HCT116 (cell line): ENCODE results near the gene ATP6V0A1. TPM values are rescaled to one million over a fixed set of nuclear protein-coding genes. Genes with fewer than 3 reads are reported as not detected.

Experiments used
- ATAC-seq: fragments of 200-7000 bp; cut with Tn5 transposase; 2 replicates; pipeline ENCODE4 v1.9.1; 2020; ENCODE audit warnings: mild to moderate bottlenecking, moderate library complexity
- BruUV-seq: library from RNA; stranded (reverse); fragments of 400-500 nt; replicated peaks from 2 replicates; lab custom pipeline; 2021; lab: Mats Ljungman, UMichigan
- CTCF ChIA-PET: fragments of 300-600 bp; sonication (Branson Sonifier 250); formaldehyde crosslinking; loops from one replicate; lab custom pipeline; 2021; ENCODE audit warnings: antibody characterized with exemption; lab: Charles Lee
- POLR2A ChIA-PET: fragments of 300-600, 350-600 bp; sonication (Branson Sonifier 250); formaldehyde crosslinking; loops from one replicate; lab custom pipeline; 2021; ENCODE audit warnings: antibody characterized with exemption; lab: Charles Lee
- RAD21 ChIA-PET, 2 experiments: fragments of 300-600 bp; sonication (Branson Sonifier 250); formaldehyde crosslinking; loops; one replicate each; lab custom pipeline; 2023; ENCODE audit warnings: low total read pairs in 2 of 2; ENCODE audit not compliant: uncharacterized antibody in 2 of 2, unreplicated experiment in 2 of 2, low non-redundant PET in 1 of 2; lab: Charles Lee
- DNase-seq: peaks from one replicate; pipeline ENCODE4 v3.0.0-alpha.2; 2010; ENCODE audit warnings: low read depth, low spot score
- H2AFZ ChIP-seq: fragments of 200-600 bp; shearing (Covaris generic), sonication (generic); 2 replicates; pipeline ENCODE4 v1.6.1; 2017; ENCODE audit warnings: low read depth, mixed run types, mixed read lengths, antibody characterized with exemption, low read length; ENCODE audit not compliant: poor library complexity, severe bottlenecking
- H3K27ac ChIP-seq: 2 replicates; pipeline ENCODE4 v1.5.1; 2012; ENCODE audit warnings: low read depth, low read length
- H3K27me3 ChIP-seq: fragments of 200-600 bp; sonication (generic); 2 replicates; pipeline ENCODE4 v1.6.1; 2016; ENCODE audit warnings: mixed run types, low read length, mixed read lengths; ENCODE audit not compliant: insufficient read depth
- H3K36me3 ChIP-seq, 2 experiments: fragments of 200-500 bp in 1 of 2; fragments of 200-600 bp in 1 of 2; sonication (Bioruptor generic) in 1 of 2; sonication (generic) in 1 of 2; 2 replicates each; pipeline versions ENCODE4 v1.5.1 to v1.6.1; 2014 to 2016; ENCODE audit warnings: low read length in 2 of 2, inconsistent platforms in 1 of 2, mixed read lengths in 1 of 2, mixed run types in 1 of 2; ENCODE audit not compliant: insufficient read depth in 2 of 2, control insufficient read depth in 1 of 2
- H3K4me1 ChIP-seq, 2 experiments: fragments of 200-600 bp in 1 of 2; sonication (generic) in 1 of 2; 2 replicates each; pipeline versions ENCODE4 v1.5.1 to v1.6.1; 2012 to 2017; ENCODE audit warnings: low read length in 2 of 2, inconsistent platforms in 1 of 2, mild to moderate bottlenecking in 1 of 2, mixed read lengths in 1 of 2, mixed run types in 1 of 2, moderate library complexity in 1 of 2; ENCODE audit not compliant: insufficient read depth in 2 of 2, control insufficient read depth in 1 of 2
- H3K4me2 ChIP-seq: fragments of 200-600 bp; sonication (generic); 2 replicates; pipeline ENCODE4 v1.6.1; 2017; ENCODE audit warnings: mixed run types, low read length, mixed read lengths
- H3K4me3 ChIP-seq, 2 experiments: fragments of 200-600 bp in 1 of 2; sonication (generic) in 1 of 2; replicated peaks in 1 of 2; 2 replicates each; pipeline ENCODE4 v1.5.1; 2011 to 2016; ENCODE audit warnings: low read length in 2 of 2, control low read depth in 1 of 2, low read depth in 1 of 2, mild to moderate bottlenecking in 1 of 2, mixed read lengths in 1 of 2, mixed run types in 1 of 2
- H3K79me2 ChIP-seq: fragments of 200-600 bp; sonication (generic); 2 replicates; pipeline ENCODE4 v1.6.1; 2017; ENCODE audit warnings: mild to moderate bottlenecking, mixed run types, low read length, moderate library complexity, mixed read lengths; ENCODE audit not compliant: insufficient read depth
- H3K9ac ChIP-seq: fragments of 200-600 bp; sonication (generic); 2 replicates; pipeline ENCODE4 v1.6.1; 2016; ENCODE audit warnings: low read length, mixed read lengths
- H3K9me2 ChIP-seq: fragments of 200-600 bp; sonication (generic), shearing (Covaris generic); 2 replicates; pipeline ENCODE4 v1.6.1; 2017; ENCODE audit warnings: mixed run types, mild to moderate bottlenecking, moderate library complexity; ENCODE audit not compliant: insufficient read depth
- H3K9me3 ChIP-seq, 2 experiments: fragments of 200-500 bp in 1 of 2; fragments of 200-600 bp in 1 of 2; sonication (Bioruptor generic) in 1 of 2; sonication (generic) in 1 of 2; 2 replicates each; pipeline ENCODE4 v1.6.1; 2014 to 2017; ENCODE audit warnings: low read length in 2 of 2, mixed read lengths in 2 of 2, inconsistent platforms in 1 of 2, low read depth in 1 of 2, mild to moderate bottlenecking in 1 of 2, mixed run types in 1 of 2, moderate library complexity in 1 of 2; ENCODE audit not compliant: control insufficient read depth in 1 of 2, insufficient read depth in 1 of 2
- H4K20me1 ChIP-seq: fragments of 200-600 bp; sonication (generic), shearing (Covaris generic); 2 replicates; pipeline ENCODE4 v1.6.1; 2017; ENCODE audit warnings: mixed run types, mild to moderate bottlenecking, moderate library complexity; ENCODE audit not compliant: insufficient read depth
- ATF3 ChIP-seq: IDR thresholded peaks from 2 replicates; pipeline ENCODE4 v1.6.1; 2012
- CBX3 ChIP-seq: IDR thresholded peaks from 2 replicates; pipeline ENCODE4 v1.6.1; 2012; ENCODE audit warnings: low read depth
- CEBPB ChIP-seq: IDR thresholded peaks from 2 replicates; pipeline ENCODE4 v1.6.1; 2012; ENCODE audit warnings: low read depth
- CTCF ChIP-seq, 3 experiments: fragments of 200-600 bp in 1 of 3; sonication (generic) in 1 of 3; IDR thresholded peaks in 2 of 3; conservative IDR thresholded peaks in 1 of 3; 2 replicates each; pipeline ENCODE4 v1.5.1; 2012 to 2017; ENCODE audit warnings: low read depth in 2 of 3, low read length in 2 of 3, antibody characterized with exemption in 1 of 3, borderline replicate concordance in 1 of 3, control low read depth in 1 of 3, mild to moderate bottlenecking in 1 of 3, mixed read lengths in 1 of 3, mixed run types in 1 of 3, moderate library complexity in 1 of 3; ENCODE audit not compliant: insufficient read depth in 1 of 3
- EGR1 ChIP-seq: IDR thresholded peaks from 2 replicates; pipeline ENCODE4 v1.6.1; 2012; ENCODE audit warnings: low read depth
- ELF1 ChIP-seq: IDR thresholded peaks from 2 replicates; pipeline ENCODE4 v1.6.1; 2012; ENCODE audit warnings: low read depth, borderline replicate concordance
- EZH2 ChIP-seq: fragments of 200-600 bp; sonication (generic); IDR thresholded peaks from 2 replicates; pipeline ENCODE4 v1.6.1; 2017; ENCODE audit warnings: antibody characterized with exemption, mixed run types
- EZH2phosphoT487 ChIP-seq: fragments of 200-600 bp; IDR thresholded peaks from 2 replicates; pipeline ENCODE4 v1.6.1; 2018; ENCODE audit warnings: antibody characterized with exemption, borderline replicate concordance
- FOSL1 ChIP-seq: IDR thresholded peaks from 2 replicates; pipeline ENCODE4 v1.6.1; 2012; ENCODE audit warnings: low read depth
- JUND ChIP-seq: IDR thresholded peaks from 2 replicates; pipeline ENCODE4 v1.6.1; 2012
- MAX ChIP-seq: IDR thresholded peaks from 2 replicates; pipeline ENCODE4 v1.6.1; 2012
- POLR2A ChIP-seq: IDR thresholded peaks from 2 replicates; pipeline ENCODE4 v1.7.0; 2011; ENCODE audit warnings: borderline replicate concordance; ENCODE audit not compliant: insufficient read depth, insufficient read length; ENCODE audit errors: extremely low read depth
- POLR2AphosphoS5 ChIP-seq: IDR thresholded peaks from 2 replicates; pipeline ENCODE4 v1.6.1; 2011; ENCODE audit warnings: mild to moderate bottlenecking, low read depth, low read length, moderate library complexity
- RAD21 ChIP-seq: IDR thresholded peaks from 2 replicates; pipeline ENCODE4 v1.6.1; 2012; ENCODE audit warnings: low read depth, mild to moderate bottlenecking
- REST ChIP-seq: IDR thresholded peaks from 2 replicates; pipeline ENCODE4 v1.6.1; 2012; ENCODE audit warnings: low read depth
- SIN3A ChIP-seq: IDR thresholded peaks from 2 replicates; pipeline ENCODE4 v1.6.1; 2012; ENCODE audit warnings: low read depth
- SP1 ChIP-seq: IDR thresholded peaks from 2 replicates; pipeline ENCODE4 v1.6.1; 2012; ENCODE audit warnings: low read depth
- ZBTB33 ChIP-seq: IDR thresholded peaks from 2 replicates; pipeline ENCODE4 v1.6.1; 2011; ENCODE audit warnings: mild to moderate bottlenecking, low read length, moderate library complexity; ENCODE audit not compliant: insufficient replicate concordance; ENCODE audit errors: extremely low read depth
- intact Hi-C: fragments of 100-400 bp; cut with micrococcal nuclease; formaldehyde crosslinking; loops from 2 replicates; pipeline ENCODE4 v1.10.0; 2022
- total RNA-seq: library from RNA; stranded (reverse); gene quantifications from one replicate; pipeline ENCODE4 v1.2.1, GENCODE V29; 2021; ENCODE audit not compliant: unreplicated experiment

ATP6V0A1 gene
- total RNA-seq, 1 experiment from 2014 or later: 65.2 TPM

- peak within 1 kb of the TSS; percentile 99 for H3K27ac ChIP-seq
- H3K36me3 ChIP-seq: peaks cover 0 to 3% of the 10 kb centered on the region in 2 experiments; a peak in 1 of 4 replicates
- no peaks in the 10 kb centered on the region for H3K27me3 ChIP-seq
- peaks cover 33 to 63% of the 10 kb centered on the region in 2 experiments for H3K4me1 ChIP-seq
- no TSS peak for BruUV-seq
- RAD21 ChIA-PET: interaction anchor here (0.8 to 1.6 kb wide), 3 partner anchors 14 to 104 kb away, joined by 3 to 7 read pairs (median 5); no protein-coding TSS in a partner anchor
- no peaks in the 10 kb centered on the region for H3K9me3 ChIP-seq
- peak; percentile 79 for ATAC-seq
- H4K20me1 ChIP-seq: peaks cover 7% of the 10 kb centered on the region; the same call in 1 of the 2 replicates
- peak within 1 kb of the TSS; percentile 72 for H2AFZ ChIP-seq
- no peaks in the 10 kb centered on the region for H3K9me2 ChIP-seq
- peak within 1 kb of the TSS; percentile 97 for H3K4me2 ChIP-seq
- CTCF ChIA-PET: interaction anchor here (0.6 to 1.6 kb wide), 9 partner anchors 9 to 104 kb away, joined by 3 to 9 read pairs (median 4); no protein-coding TSS in a partner anchor
- POLR2A ChIA-PET: interaction anchor here (0.6 to 5.6 kb wide), 17 partner anchors 8 to 425 kb away, joined by 3 to 88 read pairs (median 4); partner anchors contain the start of genes NAGLU, NKIRAS2 and STAT3
- peak within 1 kb of the TSS; percentile 89 for H3K9ac ChIP-seq
- intact Hi-C loops: loop anchor here (2.0 kb wide), 1 partner anchor 14 kb away; no protein-coding TSS in a partner anchor
- peaks cover 48% of the 10 kb centered on the region for H3K79me2 ChIP-seq
- DNase-seq: peak; percentile 85
- peak within 1 kb of the TSS; percentile 90 to 94 for H3K4me3 ChIP-seq
- TF ChIP-seq MAX: peak; percentile 18; the same call in 1 of the 2 replicates
- TF ChIP-seq EGR1: no peak
- TF ChIP-seq RAD21: no peak
- TF ChIP-seq ELF1: no peak
- no peak for TF ChIP-seq ATF3
- TF ChIP-seq CBX3: no peak
- TF ChIP-seq CEBPB: no peak
- TF ChIP-seq SP1: peak; percentile 89
- TF ChIP-seq EZH2phosphoT487: no peak
- TF ChIP-seq FOSL1: no peak
- TF ChIP-seq JUND: no peak; the same call in 1 of the 2 replicates
- TF ChIP-seq CTCF (IDR thresholded peaks at IDR 0.05 in 2 of 3, conservative IDR thresholded peaks at IDR 0.05 in 1 of 3; ENCODE audit: borderline replicate concordance in 1 of 3, insufficient read depth in 1 of 3, low read depth in 2 of 3, low read length in 2 of 3): no peak
- TF ChIP-seq SIN3A: peak; percentile 96
- TF ChIP-seq POLR2A: peak; percentile 97
- TF ChIP-seq ZBTB33: no peak
- no peak for TF ChIP-seq REST
- TF ChIP-seq EZH2: no peak
- TF ChIP-seq POLR2AphosphoS5: peak; percentile 98
These were observed 35.5 kb upstream of the ATP6V0A1 start, which contains the start of gene CAVIN1 for GRCh38 chr17:42422958-42423712. CAVIN1 (minus strand) TSS chr17:42423256; CDS start chr17:42423097, 159 bp downstream.
